PFSK-1 (cell line): Measurements from ENCODE around the gene CAV3.

Experiments
- FOXP2 ChIP-seq: optimal IDR thresholded peaks from 2 replicates; pipeline ENCODE3; 2011; ENCODE audit warnings: borderline replicate concordance, control low read depth, inconsistent platforms; ENCODE audit not compliant: insufficient read depth; ENCODE audit errors: extremely low read length, extremely low read depth
- POLR2AphosphoS5 ChIP-seq: IDR thresholded peaks from 2 replicates; pipeline ENCODE4 v1.6.1; 2012; ENCODE audit warnings: low read depth, mild to moderate bottlenecking, control low read depth, low read length, moderate library complexity
- REST ChIP-seq, 2 experiments: IDR thresholded peaks; 2 replicates each; pipeline versions ENCODE4 v1.6.1 to v1.8.0; 2011 to 2012; ENCODE audit warnings: low read depth in 2 of 2, low read length in 2 of 2, control low read depth in 1 of 2, inconsistent platforms in 1 of 2, mild to moderate bottlenecking in 1 of 2, moderate library complexity in 1 of 2; ENCODE audit not compliant: insufficient read depth in 1 of 2
- SIN3A ChIP-seq: IDR thresholded peaks from 2 replicates; pipeline ENCODE4 v1.6.1; 2012; ENCODE audit warnings: mild to moderate bottlenecking, low read length, moderate library complexity, borderline replicate concordance; ENCODE audit not compliant: insufficient read depth
- TAF1 ChIP-seq: IDR thresholded peaks from 2 replicates; pipeline ENCODE4 v1.6.1; 2012; ENCODE audit warnings: low read length, control low read depth, borderline replicate concordance; ENCODE audit not compliant: insufficient read depth

CAV3 gene

GRCh38 chr3:8709801-8710507 lies 23.6 kb upstream of the CAV3 start:
- no peak for TF ChIP-seq FOXP2
- no peak for TF ChIP-seq REST (IDR thresholded peaks at IDR 0.05; ENCODE audit: insufficient read depth in 1 of 2, low read depth in 2 of 2, low read length in 2 of 2)
- no peak for TF ChIP-seq POLR2AphosphoS5
- no peak for TF ChIP-seq TAF1
- TF ChIP-seq SIN3A: no peak

GRCh38 chr3:8712045-8712907 lies 21.3 kb upstream of the CAV3 start:
- TF ChIP-seq TAF1 (no peak), POLR2AphosphoS5 (no peak), SIN3A (no peak), FOXP2 (no peak), REST (IDR thresholded peaks at IDR 0.05; ENCODE audit: insufficient read depth in 1 of 2, low read depth in 2 of 2, low read length in 2 of 2) (no peak)

GRCh38 chr3:8712908-8713255 lies 20.7 kb upstream of the CAV3 start:
- TF ChIP-seq REST (IDR thresholded peaks at IDR 0.05; ENCODE audit: insufficient read depth in 1 of 2, low read depth in 2 of 2, low read length in 2 of 2) (no peak), TAF1 (no peak), POLR2AphosphoS5 (no peak), FOXP2 (no peak), SIN3A (no peak)

GRCh38 chr3:8713901-8714759 lies 19.5 kb upstream of the CAV3 start:
- no peak for TF ChIP-seq SIN3A
- TF ChIP-seq POLR2AphosphoS5: no peak
- TF ChIP-seq TAF1: no peak
- no peak for TF ChIP-seq REST (IDR thresholded peaks at IDR 0.05; ENCODE audit: insufficient read depth in 1 of 2, low read depth in 2 of 2, low read length in 2 of 2)
- TF ChIP-seq FOXP2: no peak
